Lung (tissue), 12 donors: Measurements from ENCODE around the gene METTL16. TPM values are rescaled to one million over a fixed set of nuclear protein-coding genes. Genes with fewer than 3 reads are reported as not detected.
A peak's percentile ranks its signal among the peaks of the same experiment; 100 is the strongest.
"Not testable (repeated sequence)": the region's sequence is repeated elsewhere in the genome, so short reads cannot be mapped to it uniquely, and the experiment has no call there.

Experiments
- ATAC-seq: fragments of 200-7000 bp; cut with Tn5 transposase; one replicate; pipeline ENCODE4 v1.9.1; 2020; ENCODE audit warnings: moderate number of reproducible peaks; ENCODE audit not compliant: insufficient read depth, low FRiP score
- DNase-seq, 3 donors: peaks; one replicate each; pipeline ENCODE4 v3.0.0-alpha.2; 2013 to 2017
- H3K27ac ChIP-seq, 2 donors: one replicate each; pipeline ENCODE4 v1.5.1; 2013; ENCODE audit warnings: mild to moderate bottlenecking in 2 of 2, moderate library complexity in 2 of 2, control low read depth in 1 of 2, inconsistent platforms in 1 of 2, low read depth in 1 of 2, low read length in 1 of 2
- H3K27me3 ChIP-seq, 3 donors: one replicate each; pipeline ENCODE4 v1.5.1; 2013; ENCODE audit warnings: low read length in 2 of 3; ENCODE audit not compliant: control insufficient read depth in 3 of 3, insufficient read depth in 3 of 3
- H3K36me3 ChIP-seq, 4 donors: one replicate each; pipeline ENCODE4 v1.5.1; 2013; ENCODE audit warnings: low read length in 4 of 4, mild to moderate bottlenecking in 1 of 4, moderate library complexity in 1 of 4; ENCODE audit not compliant: control insufficient read depth in 4 of 4, insufficient read depth in 4 of 4
- H3K4me1 ChIP-seq, 5 donors: one replicate each; pipeline ENCODE4 v1.5.1; 2013; ENCODE audit warnings: low read length in 5 of 5, mild to moderate bottlenecking in 2 of 5, moderate library complexity in 1 of 5; ENCODE audit not compliant: control insufficient read depth in 5 of 5, insufficient read depth in 5 of 5
- H3K4me3 ChIP-seq: one replicate; pipeline ENCODE4 v1.5.1; 2013; ENCODE audit warnings: mild to moderate bottlenecking, control low read depth, moderate library complexity
- H3K9ac ChIP-seq, 2 donors: one replicate each; pipeline ENCODE4 v1.5.1; 2013; ENCODE audit warnings: low read length in 2 of 2, control low read depth in 1 of 2; ENCODE audit not compliant: insufficient read depth in 1 of 2
- H3K9me3 ChIP-seq, 4 donors: one replicate each; pipeline ENCODE4 v1.5.1; 2013; ENCODE audit warnings: low read length in 3 of 4, mild to moderate bottlenecking in 1 of 4, moderate library complexity in 1 of 4; ENCODE audit not compliant: control insufficient read depth in 4 of 4, insufficient read depth in 3 of 4
- WGBS, 2 donors: extraction: QIAGEN DNeasy Blood & Tissue Kit; methylation state at CpG; one replicate each; pipeline ENCODE4 v1.1.7; 2013; 5-methylcytosine and 5-hydroxymethylcytosine counted together
- polyA plus RNA-seq, 2 donors: library from polyadenylated mRNA; stranded (reverse); fragments of 200-250 nt; gene quantifications; one replicate each; pipeline ENCODE4 v1.2.1, GENCODE V29; 2013
- total RNA-seq, 2 donors: library from RNA; depleted of rRNA in 1 of 2; stranded (reverse); fragments of >200 nt in 1 of 2; gene quantifications; one replicate each; pipeline ENCODE4 v1.2.1, GENCODE V29; 2014 to 2021
- TF ChIP-seq, protein P1 (sequence below): IDR thresholded peaks from 2 replicates; pipeline ENCODE4 v1.5.1; 2012; ENCODE audit warnings: mild to moderate bottlenecking; ENCODE audit errors: control extremely low read depth, extremely low read depth
- donor health status: control.
- donor health status: control.
- donor health status: Bipolar disorder and iron deficiency.
- donor health status: healthy.
- donor health status: DM: yes; HTN: yes; CAD: no.

Gene METTL16
- total and polyA plus RNA-seq, 4 donors, result 12.1 to 36.1 (median 29.8) TPM

DNA sequence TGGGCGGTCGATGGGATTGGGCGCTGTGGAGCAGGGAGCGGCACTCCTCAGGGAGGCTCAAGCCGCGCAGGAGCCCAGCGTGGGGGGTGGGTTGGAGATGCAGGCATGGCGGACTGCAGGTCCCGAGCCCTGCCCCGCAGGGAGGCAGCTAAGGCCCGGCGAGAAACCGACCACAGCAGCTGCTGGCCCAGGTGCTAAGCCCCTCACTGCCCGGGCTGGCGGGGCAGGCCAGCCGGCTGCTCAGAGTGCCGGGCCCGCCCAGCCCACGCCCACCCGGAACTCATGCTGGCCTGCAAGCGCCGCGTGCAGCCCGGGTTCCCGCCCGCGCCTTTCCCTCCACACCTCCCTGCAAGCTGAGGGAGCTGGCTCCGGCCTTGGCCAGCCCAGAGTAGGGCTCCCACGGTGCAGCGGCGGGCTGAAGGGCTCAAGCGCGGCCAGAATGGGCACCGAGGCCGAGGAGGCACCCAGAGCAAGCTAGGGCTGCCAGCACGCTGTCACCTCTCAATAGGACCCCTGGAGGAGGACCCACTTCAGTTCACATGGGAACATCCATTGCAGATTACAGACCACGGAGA lies 20.5 kb upstream of the METTL16 start:
- Histone ChIP-seq H3K4me1 (no peaks in the 10 kb centered on the region), H3K27ac (no peak overlapping the region), H3K36me3 (no peaks in the 10 kb centered on the region), H3K27me3 (no peaks in the 10 kb centered on the region), H3K9ac (no peak overlapping the region), H3K4me3 (no peak overlapping the region), H3K9me3 (no peaks in the 10 kb centered on the region)
- WGBS, 2 donors, result 95 to 96% methylated on average over 26 to 37 of the region's 37 CpGs
- TF ChIP-seq, protein P1, sequence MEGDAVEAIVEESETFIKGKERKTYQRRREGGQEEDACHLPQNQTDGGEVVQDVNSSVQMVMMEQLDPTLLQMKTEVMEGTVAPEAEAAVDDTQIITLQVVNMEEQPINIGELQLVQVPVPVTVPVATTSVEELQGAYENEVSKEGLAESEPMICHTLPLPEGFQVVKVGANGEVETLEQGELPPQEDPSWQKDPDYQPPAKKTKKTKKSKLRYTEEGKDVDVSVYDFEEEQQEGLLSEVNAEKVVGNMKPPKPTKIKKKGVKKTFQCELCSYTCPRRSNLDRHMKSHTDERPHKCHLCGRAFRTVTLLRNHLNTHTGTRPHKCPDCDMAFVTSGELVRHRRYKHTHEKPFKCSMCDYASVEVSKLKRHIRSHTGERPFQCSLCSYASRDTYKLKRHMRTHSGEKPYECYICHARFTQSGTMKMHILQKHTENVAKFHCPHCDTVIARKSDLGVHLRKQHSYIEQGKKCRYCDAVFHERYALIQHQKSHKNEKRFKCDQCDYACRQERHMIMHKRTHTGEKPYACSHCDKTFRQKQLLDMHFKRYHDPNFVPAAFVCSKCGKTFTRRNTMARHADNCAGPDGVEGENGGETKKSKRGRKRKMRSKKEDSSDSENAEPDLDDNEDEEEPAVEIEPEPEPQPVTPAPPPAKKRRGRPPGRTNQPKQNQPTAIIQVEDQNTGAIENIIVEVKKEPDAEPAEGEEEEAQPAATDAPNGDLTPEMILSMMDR, result no peak
- no peak for ATAC-seq
- DNase-seq, result no peak

DNA sequence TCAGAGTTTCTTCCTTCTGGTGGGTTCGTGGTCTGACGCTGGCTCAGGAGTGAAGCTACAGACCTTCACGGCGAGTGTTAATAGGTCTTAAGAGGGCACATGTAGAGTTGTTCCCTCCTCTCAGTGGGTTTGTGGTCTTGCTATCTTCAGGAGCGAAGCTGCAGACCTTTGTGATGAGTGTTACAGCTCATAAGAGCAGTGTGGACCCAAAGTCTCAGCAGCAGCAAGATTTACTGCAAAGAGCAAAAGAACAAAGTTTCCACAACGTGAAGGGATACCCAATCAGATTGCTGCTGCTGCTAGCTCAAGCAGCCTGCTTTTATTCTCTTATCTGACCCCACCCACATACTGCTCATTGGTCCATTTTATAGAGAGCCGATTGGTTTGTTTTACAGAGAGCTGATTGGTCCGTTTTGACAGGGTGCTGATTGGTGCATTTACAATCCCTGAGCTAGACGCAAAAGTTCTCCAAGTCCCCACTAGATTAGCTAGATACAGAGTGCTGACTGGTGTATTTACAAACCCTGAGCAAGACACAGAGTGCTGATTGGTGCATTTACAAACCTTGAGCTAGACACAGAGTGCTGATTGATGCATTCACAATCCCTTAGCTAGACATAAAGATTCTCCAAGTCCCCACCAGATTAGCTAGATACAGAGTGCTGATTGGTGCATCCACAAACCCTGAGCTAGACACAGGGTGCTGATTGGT lies 19.7 kb upstream of the METTL16 start:
- not testable (repeated sequence) for H3K36me3 ChIP-seq, H3K4me1 ChIP-seq, H3K9me3 ChIP-seq, ATAC-seq, H3K27ac ChIP-seq, H3K9ac ChIP-seq, H3K27me3 ChIP-seq, H3K4me3 ChIP-seq, DNase-seq
- WGBS, 2 donors, result 68 to 81% methylated on average over 9 of the region's 9 CpGs

DNA sequence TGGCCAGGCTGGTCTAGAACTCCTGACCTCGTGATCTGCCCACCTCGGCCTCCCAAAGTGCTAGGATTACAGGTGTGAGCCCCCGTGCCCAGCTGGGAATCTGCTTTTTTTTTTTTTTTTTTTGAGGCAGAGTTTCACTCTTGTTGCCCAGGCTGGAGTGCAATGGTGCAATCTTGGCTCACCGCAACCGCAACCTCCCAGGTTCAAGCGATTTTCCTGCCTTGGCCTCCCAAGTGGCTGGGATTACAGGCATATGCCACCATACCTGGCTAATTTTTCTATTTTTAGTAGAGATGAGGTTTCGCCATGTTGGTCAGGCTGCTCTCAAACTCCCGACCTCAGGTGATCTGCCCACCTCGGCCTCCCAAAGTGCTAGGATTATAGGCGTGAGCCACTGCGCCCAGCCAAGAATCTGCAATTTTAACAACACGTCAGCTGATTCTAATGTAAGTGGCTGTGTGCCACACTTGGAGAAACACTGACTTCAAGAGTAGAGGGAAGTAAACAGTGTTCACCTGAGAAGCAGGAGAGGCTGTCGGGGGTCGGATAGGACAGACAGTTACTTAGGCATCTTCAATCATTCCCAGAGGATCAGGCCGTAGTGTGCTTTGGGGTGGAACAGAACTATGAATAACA lies 10.2 kb upstream of the METTL16 start:
- H3K4me3 ChIP-seq, H3K4me1 ChIP-seq, H3K9me3 ChIP-seq, H3K9ac ChIP-seq, DNase-seq, H3K27me3 ChIP-seq, H3K36me3 ChIP-seq, ATAC-seq: not testable (repeated sequence)
- peak overlapping the region in 1 of 2 donors; percentile 6 for H3K27ac ChIP-seq
- 75 to 86% methylated on average over 15 of the region's 15 CpGs for WGBS, 2 donors

DNA sequence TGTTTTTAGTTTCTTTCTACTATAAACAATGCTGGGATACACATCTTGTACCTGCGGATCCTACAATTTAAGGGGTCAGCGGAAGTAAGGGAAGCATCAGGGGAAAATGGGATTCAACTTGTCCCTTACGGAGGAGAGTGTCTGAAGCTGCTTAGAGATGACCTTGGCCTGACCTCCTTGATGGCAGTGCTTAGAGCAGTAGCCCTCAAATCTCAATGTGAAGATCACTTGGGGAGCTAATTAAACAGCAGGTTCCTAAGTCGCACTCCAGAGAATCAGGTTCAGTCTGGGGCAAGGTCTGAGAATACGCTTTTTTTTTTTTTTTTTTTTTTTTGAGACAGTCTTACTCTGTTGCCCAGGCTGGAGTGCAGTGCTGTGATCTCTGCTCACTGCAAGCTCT lies 9.6 kb upstream of the METTL16 start:
- peaks cover 0 to 1% (median 0%) of the 10 kb centered on the region in 5 donors for H3K4me1 ChIP-seq
- H3K36me3 ChIP-seq, result no peaks in the 10 kb centered on the region
- no peak overlapping the region for H3K27ac ChIP-seq
- ATAC-seq, result no peak
- no peak for DNase-seq
- H3K9me3 ChIP-seq, result no peaks in the 10 kb centered on the region
- TF ChIP-seq, protein P1, result no peak
- no peak overlapping the region for H3K9ac ChIP-seq
- no peak overlapping the region for H3K4me3 ChIP-seq
- WGBS, 2 donors, result 74 to 85% methylated on average over 5 of the region's 5 CpGs
- no peaks in the 10 kb centered on the region for H3K27me3 ChIP-seq
